A673 (cell line): Measurements from ENCODE around the gene UGGT2. TPM values are rescaled to one million over a fixed set of nuclear protein-coding genes. Genes with fewer than 3 reads are reported as not detected.

Experiments
- BruUV-seq: library from RNA; stranded (reverse); fragments of 400-500 nt; replicated peaks from 2 replicates; lab custom pipeline; 2021; lab: Mats Ljungman, UMichigan
- CTCF ChIA-PET: fragments of 300-600 bp; sonication (Branson Sonifier 250); formaldehyde crosslinking; loops from one replicate; lab custom pipeline; 2022; ENCODE audit warnings: antibody characterized with exemption; lab: Charles Lee
- POLR2A ChIA-PET: fragments of 300-600 bp; sonication (Branson Sonifier 250); formaldehyde crosslinking; loops from one replicate; lab custom pipeline; 2022; ENCODE audit warnings: antibody characterized with exemption; ENCODE audit not compliant: low non-redundant PET; lab: Charles Lee
- DNase-seq: peaks from one replicate; pipeline ENCODE4 v3.0.0-alpha.2; 2015; ENCODE audit warnings: low spot score
- H3K27ac ChIP-seq: fragments of 200-600 bp; sonication (generic); 2 replicates; pipeline ENCODE4 v1.5.1; 2016; ENCODE audit warnings: mixed run types, low read depth, mild to moderate bottlenecking, mixed read lengths, antibody characterized with exemption, low read length; ENCODE audit not compliant: poor library complexity, severe bottlenecking
- H3K27me3 ChIP-seq: fragments of 200-600 bp; sonication (generic); replicated peaks from 2 replicates; pipeline ENCODE4 v1.6.1; 2017; ENCODE audit warnings: mixed run types, low read depth, mild to moderate bottlenecking, mixed read lengths, antibody characterized with exemption, low read length; ENCODE audit not compliant: insufficient read depth, poor library complexity
- H3K36me3 ChIP-seq: fragments of 200-600 bp; sonication (generic); 2 replicates; pipeline ENCODE4 v1.6.1; 2016; ENCODE audit warnings: mixed run types, mild to moderate bottlenecking, mixed read lengths, antibody characterized with exemption, low read length; ENCODE audit not compliant: insufficient read depth, poor library complexity, severe bottlenecking
- H3K4me1 ChIP-seq: fragments of 200-600 bp; sonication (generic); 2 replicates; pipeline ENCODE4 v1.6.1; 2017; ENCODE audit warnings: mixed run types, mild to moderate bottlenecking, mixed read lengths, antibody characterized with exemption, low read length; ENCODE audit not compliant: insufficient read depth, poor library complexity, severe bottlenecking
- H3K4me3 ChIP-seq: fragments of 200-600 bp; sonication (generic); 2 replicates; pipeline ENCODE4 v1.5.1; 2016; ENCODE audit warnings: low read depth, mixed run types, mild to moderate bottlenecking, mixed read lengths, low read length; ENCODE audit not compliant: poor library complexity, severe bottlenecking
- H3K9me3 ChIP-seq: fragments of 200-600 bp; sonication (generic); 2 replicates; pipeline ENCODE4 v1.6.1; 2016; ENCODE audit warnings: mixed run types, low read depth, mild to moderate bottlenecking, mixed read lengths, antibody characterized with exemption, low read length; ENCODE audit not compliant: poor library complexity, severe bottlenecking
- CTCF ChIP-seq: fragments of 300-800, 200-600 bp; sonication (generic); conservative IDR thresholded peaks from 2 replicates; pipeline ENCODE4 v1.5.1; 2017; ENCODE audit warnings: low read depth, mild to moderate bottlenecking, antibody characterized with exemption, low read length, moderate library complexity, mixed read lengths
- EZH2 ChIP-seq: fragments of 200-600 bp; sonication (generic); IDR thresholded peaks from 2 replicates; pipeline ENCODE4 v1.6.1; 2017; ENCODE audit warnings: borderline replicate concordance, low read depth, mild to moderate bottlenecking, mixed read lengths, antibody characterized with exemption, low read length; ENCODE audit not compliant: poor library complexity, severe bottlenecking
- intact Hi-C: fragments of 100-400 bp; cut with micrococcal nuclease; formaldehyde crosslinking; loops from one replicate; pipeline ENCODE4 v1.10.0; 2022; ENCODE audit not compliant: unreplicated experiment
- total RNA-seq: library from RNA; stranded (reverse); gene quantifications from 2 replicates; pipeline ENCODE4 v1.2.3, GENCODE V29; 2021

UGGT2 gene
- total RNA-seq, 1 experiment from 2014 or later: 10.1 TPM

- no peaks in the 10 kb centered on the region for H3K4me1 ChIP-seq
- DNase-seq: no peak
- TF ChIP-seq CTCF (no peak), EZH2 (no peak)
- H3K27ac ChIP-seq: no peak overlapping the region
- intact Hi-C loops: no loop called here
- CTCF ChIA-PET: no interaction called here
- no peaks in the 10 kb centered on the region for H3K9me3 ChIP-seq
- no peaks in the 10 kb centered on the region for H3K27me3 ChIP-seq
- POLR2A ChIA-PET: no interaction called here
- no peaks in the 10 kb centered on the region for H3K36me3 ChIP-seq
- no TSS peak for BruUV-seq
- H3K4me3 ChIP-seq: no peak overlapping the region
Measured at GRCh38 chr13:96034662-96035061, 18.5 kb downstream of the UGGT2 start.

- Histone ChIP-seq H3K27me3 (no peaks in the 10 kb centered on the region), H3K36me3 (no peaks in the 10 kb centered on the region), H3K9me3 (no peaks in the 10 kb centered on the region), H3K4me3 (no peak overlapping the region), H3K27ac (no peak overlapping the region), H3K4me1 (no peaks in the 10 kb centered on the region)
- DNase-seq: no peak
- POLR2A ChIA-PET: no interaction called here
- CTCF ChIA-PET: no interaction called here
- intact Hi-C loops: no loop called here
- no TSS peak for BruUV-seq
- TF ChIP-seq CTCF (no peak), EZH2 (no peak)
Measured at GRCh38 chr13:96033220-96034015, 19.8 kb downstream of the UGGT2 start.

GRCh38 chr13:96032717-96033116 is 20.5 kb downstream of the UGGT2 start:
- POLR2A ChIA-PET: no interaction called here
- H3K4me3 ChIP-seq: no peak overlapping the region
- H3K27me3 ChIP-seq: no peaks in the 10 kb centered on the region
- no peaks in the 10 kb centered on the region for H3K9me3 ChIP-seq
- TF ChIP-seq EZH2: no peak
- TF ChIP-seq CTCF: no peak
- DNase-seq: no peak
- H3K36me3 ChIP-seq: no peaks in the 10 kb centered on the region
- no TSS peak for BruUV-seq
- intact Hi-C loops: no loop called here
- H3K27ac ChIP-seq: no peak overlapping the region
- CTCF ChIA-PET: no interaction called here
- H3K4me1 ChIP-seq: no peaks in the 10 kb centered on the region
